Measurements from ENCODE around the gene NFIA.

Gene NFIA

GRCh38 chr1:61082311-61083012, at the start of gene NFIA:
Gene NFIA (plus strand): TSS chr1:61082561.
- peak; percentile 79 for DNase-seq

DNA sequence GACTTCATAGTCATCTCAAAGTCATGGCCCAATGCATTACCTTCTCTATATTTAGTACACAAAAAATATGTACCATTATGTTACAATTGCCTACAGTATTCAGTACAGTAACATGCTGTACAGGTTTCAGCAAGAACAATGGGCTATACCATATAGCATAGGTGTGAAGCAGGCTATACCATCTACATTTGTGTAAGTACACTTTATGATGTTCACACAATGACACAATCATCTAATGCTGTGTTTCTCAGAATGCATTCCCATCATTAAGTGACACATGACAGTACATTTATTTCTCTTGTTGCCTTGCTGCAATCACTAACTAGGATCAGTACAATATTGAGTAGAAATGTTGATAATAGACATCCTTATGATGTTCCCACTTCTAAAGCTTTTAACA, 46.5 kb upstream of the NFIA start:
- no peak for DNase-seq

DNA sequence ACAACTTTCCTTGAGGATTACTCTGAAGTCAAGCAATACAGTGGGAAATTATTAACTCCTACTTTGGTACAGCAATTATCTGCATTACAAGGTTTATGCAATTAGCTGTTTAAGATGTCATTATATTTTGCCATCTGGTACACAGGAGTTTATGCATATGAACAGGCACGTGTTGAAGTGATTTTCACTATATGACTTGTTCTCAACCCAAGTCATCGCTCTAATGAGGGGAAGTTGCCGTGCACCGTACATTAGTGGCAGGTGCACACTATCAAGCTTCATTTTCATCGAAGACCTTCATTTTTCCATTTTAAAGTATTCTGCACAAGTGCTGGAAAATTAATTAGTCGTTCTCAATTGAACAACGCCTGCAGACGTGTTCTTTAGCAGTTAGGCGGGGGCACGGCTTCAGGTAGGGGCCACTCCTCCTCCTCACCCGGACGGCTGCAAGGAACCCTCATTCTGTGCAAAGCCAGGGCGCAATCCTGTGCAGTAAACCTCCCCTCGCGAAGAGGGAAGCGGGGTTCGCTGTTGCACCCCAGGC, 39.8 kb upstream of the NFIA start:
- no peak for DNase-seq

GRCh38 chr1:61043010-61043820, 39.1 kb upstream of the NFIA start:
- peak; percentile 92 for DNase-seq

DNA sequence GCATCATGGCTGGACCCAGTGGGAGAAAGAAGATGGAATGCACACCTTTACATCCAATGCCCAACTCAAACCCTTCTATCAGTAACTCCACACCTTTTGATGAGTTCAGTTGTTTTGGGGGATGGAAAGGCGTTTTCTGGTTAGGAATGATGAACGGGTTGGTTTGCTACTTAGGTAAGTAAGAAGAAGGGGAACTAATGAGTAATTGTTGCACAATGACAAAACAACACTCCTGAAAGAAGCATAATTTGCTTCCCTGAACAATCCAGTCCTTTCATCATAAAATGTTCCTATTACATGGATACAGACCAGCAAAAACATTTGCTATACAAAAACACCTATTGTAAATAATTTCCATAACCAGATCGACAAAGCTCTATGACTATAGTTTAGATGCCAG, 35.9 kb upstream of the NFIA start:
- DNase-seq = no peak

DNA sequence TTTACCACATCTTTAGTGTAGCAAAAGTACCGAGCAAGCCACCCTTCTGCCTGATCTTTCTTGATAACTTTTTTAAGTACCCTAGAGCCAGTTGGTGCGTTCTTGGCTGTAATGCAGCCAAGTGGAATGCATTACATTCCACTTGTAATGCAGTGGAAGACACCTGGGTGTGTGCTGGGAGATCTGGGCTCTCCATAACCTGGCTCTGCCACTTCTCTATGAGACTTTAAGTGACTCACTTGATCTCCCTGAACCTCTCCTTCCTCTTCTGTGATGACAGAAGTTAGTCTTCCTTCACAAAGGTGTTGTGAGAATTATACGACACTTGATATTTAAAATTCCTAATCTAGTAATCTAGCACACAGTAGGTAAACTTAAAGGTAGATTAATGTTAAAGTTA, 35.3 kb upstream of the NFIA start:
- no peak for DNase-seq

GRCh38 chr1:61049850-61050540, 32.4 kb upstream of the NFIA start:
- DNase-seq = peak; percentile 95

GRCh38 chr1:61050541-61051442, 31.6 kb upstream of the NFIA start:
- DNase-seq = no peak

GRCh38 chr1:61051443-61051718, 31.0 kb upstream of the NFIA start:
- no peak for DNase-seq

DNA sequence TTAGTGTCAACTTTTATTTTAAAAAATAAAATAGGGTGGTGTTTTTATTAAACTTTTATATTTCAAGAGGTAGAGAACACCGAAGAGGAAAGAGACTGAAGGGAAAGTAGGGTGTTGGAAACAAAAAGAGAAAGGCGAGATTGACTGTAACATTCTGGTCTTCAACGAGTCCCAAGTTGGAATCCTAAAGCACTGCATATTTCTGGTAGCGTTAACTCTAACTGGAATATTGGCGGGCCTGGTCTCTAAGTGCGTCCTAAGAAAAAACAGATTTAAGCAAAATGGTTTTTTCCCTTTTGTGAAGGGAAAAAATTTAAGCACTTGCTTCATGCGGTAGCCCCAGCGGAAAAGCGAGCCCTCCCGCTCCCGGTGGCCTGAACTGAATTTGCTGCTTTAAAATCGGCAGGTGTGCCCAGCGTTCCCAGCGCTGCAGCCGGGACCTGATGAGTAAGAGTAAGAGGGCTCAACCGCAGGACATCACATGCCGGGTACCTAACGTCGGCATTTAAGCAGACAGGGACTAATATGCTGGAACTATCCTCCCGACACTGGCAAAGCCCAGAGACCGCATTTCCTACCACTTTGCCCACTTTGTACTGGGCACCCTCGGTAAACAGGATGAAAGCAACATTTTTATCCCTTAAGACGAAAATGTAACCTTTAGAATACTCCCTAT, 30.5 kb upstream of the NFIA start:
- DNase-seq = peak; percentile 46

GRCh38 chr1:61052395-61053225, 29.8 kb upstream of the NFIA start:
- no peak for DNase-seq

GRCh38 chr1:61053226-61053711, 29.1 kb upstream of the NFIA start:
- DNase-seq = no peak

DNA sequence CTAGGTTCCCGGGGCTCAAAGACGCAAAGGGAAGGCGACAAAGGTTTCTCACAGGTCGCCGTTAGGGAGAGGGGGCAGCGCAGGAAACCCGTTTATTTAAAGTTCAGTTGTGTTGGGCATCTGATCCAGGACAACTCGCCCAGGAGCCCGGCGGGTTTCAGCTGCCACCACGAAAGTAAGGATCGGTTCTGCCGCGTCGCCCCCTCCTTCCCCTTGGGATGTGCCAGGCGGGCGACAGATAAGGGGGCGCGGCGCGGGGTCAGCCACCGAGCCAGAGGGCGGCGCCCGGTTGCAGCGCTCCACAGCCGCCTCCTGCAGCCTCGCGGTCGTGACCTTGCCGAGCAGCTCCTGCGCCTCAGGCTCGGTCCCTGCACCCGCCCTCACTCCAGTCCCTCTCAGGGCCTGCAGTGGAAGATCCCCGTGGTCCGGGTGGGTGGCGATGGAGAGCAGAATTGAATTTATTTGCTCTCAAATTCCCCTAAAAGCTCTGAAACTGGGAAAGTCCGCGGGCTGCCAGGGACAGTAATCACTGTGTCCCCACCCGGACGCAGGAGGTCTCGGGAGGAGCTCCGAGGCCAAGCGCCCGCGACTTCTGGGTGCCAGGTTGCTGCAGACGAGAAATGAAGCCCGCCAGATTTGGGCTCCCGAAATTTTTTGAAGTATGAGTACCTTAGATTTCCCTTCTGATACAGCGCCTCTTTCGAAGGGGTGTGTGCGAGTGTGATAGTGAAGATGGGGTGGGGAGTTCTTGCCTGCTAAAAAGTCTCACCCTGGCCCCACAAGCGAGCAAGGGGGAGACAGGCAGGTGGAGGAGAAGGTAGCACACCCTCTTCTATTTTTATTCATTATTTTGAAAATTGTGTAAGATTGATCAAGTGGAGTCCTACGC, 28.4 kb upstream of the NFIA start:
- peak; percentile 65 for DNase-seq

DNA sequence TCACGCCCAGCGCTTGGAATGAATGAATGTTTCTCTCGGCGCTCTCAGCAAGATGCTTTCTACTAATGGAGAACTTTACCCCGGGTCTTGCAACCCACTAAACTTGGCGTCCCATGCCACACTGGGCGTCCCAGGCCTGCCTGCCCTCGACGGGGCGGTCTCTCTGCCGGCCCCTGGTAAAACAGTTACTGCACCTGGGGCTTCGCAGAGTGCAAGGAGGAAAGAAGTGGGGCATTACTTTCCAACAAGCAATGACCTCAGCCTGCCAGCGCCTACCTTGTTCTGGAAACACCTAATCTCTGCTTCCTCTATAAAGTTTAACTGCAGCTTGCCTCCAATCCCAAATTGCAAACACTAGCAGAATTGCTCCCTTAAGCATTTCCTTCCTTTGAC, 27.8 kb upstream of the NFIA start:
- no peak for DNase-seq

DNA sequence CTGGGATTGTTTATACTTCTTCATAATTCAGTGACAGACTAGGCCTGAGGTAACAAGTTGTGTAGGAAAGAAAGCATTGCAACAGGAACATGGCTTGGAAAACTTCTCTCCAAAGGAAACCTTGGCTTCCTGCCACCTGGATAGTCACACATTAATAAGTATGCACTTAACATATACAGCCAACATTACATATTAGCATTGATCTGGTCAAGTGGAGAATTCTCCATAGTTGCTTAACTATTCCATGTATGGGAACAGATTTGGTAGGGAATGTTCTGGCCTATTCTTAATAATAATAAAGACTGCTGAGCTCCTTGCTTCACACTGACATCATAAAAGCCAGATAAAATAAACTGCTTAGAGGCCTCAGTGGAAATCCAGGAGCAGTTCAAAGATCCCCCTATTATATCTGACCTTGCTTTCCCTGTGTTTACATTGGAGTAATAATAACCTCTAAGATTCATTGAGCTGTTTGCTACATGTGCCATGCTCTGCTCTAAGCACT, 27.2 kb upstream of the NFIA start:
- DNase-seq = peak; percentile 61

GRCh38 chr1:61056196-61056572, 26.2 kb upstream of the NFIA start:
- DNase-seq = no peak

DNA sequence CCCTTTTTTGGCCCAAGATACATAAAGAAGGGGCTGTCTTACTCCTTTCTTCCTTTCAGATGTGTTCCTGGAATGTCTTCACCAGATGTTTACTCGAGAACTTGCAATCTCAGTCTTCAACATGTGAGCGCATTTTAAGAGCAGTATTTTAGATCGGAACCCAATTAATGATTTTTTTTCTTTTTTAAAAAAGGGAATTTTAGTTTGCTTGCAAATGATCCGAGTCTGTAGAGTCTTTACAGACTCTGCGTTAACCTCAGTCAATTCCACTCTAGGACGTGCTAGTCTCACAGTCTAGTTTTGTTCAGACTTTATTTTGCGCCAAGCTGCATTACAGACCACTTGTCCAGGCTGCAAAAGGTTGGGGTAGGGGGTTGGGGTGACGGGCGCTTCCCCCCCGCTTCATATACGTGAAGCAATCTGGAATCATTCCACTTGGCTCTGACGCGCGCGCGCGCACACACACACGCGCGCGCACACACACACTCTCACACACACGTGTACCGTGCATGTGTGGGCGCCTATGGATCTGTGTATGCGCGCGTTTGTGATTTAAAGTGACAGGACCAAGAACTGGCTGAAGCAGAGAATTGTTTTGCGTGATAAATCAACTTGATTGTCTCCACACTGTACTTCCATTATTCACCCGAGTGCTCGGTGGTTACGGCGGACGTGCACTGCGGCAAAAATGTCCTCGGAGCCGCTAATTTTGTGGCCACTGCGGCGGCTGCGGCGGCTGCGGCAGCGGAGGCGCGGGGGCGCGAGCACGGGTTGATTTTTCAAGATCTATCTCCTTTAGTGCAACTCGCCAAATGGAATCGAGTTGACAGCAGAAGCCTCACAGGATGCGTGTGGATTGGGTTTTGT, 25.6 kb upstream of the NFIA start:
- peak; percentile 88 for DNase-seq

DNA sequence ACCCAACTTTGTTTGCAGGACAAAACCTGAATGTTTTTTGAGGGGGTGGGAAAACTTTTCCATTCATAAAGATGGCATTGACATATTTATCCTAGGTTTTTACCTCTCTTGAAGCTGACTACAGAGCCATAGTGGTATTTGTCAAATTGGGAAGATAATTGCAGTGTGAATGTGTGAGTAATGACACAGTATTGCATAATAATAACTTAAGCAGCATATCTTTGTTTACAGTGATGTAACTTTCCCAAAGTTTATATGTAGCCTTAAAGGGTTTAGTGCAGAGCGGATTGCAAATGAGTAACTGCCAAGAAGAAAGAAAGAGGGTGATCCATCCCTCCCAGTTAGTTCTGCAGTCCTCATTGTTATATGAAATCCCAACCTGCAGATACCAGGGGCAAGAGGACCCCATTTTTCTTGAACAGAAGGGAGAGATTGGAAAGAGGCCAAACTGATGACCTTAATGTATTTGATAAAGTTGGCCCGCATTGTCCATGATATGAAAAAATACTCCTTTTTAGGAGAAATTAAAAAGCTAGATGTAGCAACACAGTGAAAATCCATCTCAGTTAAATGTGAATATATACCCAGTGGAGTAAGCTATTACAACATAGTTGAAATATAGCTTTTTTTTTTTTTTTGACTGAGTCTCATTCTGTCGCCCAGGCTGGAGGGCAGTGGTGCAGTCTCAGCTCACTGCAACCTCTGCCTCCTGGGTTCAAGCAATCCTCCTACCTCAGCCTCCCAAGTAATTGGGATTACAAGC, 23.7 kb upstream of the NFIA start:
- no peak for DNase-seq

Data from femur (tissue), 1 donor.